ENCODE measurements around the gene PPP5C.
"Not testable (repeated sequence)": the region's sequence is repeated elsewhere in the genome, so short reads cannot be mapped to it uniquely, and the experiment has no call there.

The PPP5C gene, protein sequence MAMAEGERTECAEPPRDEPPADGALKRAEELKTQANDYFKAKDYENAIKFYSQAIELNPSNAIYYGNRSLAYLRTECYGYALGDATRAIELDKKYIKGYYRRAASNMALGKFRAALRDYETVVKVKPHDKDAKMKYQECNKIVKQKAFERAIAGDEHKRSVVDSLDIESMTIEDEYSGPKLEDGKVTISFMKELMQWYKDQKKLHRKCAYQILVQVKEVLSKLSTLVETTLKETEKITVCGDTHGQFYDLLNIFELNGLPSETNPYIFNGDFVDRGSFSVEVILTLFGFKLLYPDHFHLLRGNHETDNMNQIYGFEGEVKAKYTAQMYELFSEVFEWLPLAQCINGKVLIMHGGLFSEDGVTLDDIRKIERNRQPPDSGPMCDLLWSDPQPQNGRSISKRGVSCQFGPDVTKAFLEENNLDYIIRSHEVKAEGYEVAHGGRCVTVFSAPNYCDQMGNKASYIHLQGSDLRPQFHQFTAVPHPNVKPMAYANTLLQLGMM

DNA sequence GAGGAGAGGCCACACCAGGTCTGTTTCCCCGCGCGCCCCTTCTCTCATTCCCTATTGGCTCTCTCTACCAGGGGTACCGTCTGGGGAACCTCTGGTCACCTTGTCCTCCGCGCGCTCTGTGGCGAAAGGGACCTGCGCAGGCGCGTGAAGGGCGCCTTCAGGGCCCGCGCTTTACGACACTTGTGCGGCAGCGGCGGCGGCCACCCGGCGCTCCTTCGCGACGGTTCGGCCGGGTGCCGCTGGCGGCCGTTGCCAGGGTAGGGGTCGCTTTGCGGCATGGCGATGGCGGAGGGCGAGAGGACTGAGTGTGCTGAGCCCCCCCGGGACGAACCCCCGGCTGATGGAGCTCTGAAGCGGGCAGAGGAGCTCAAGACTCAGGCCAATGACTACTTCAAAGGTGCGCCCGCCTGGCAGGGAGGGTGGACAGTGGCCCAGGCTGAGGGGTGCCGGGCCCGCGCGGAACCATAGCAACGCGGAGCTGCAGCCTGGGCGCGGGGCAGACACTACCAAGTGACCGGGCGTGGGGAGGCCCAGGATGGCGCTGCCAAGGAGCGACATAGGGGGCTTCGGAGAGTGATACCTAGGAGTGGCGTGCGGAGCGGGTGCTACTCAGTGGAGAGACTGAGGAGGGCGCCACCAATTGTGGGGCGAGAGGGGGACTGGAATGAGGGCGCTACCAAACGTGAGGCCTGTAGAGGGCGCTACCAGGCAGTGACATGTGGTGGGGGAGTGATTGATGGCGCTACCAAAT is at the start of gene PPP5C:
Gene PPP5C, plus strand, starts transcription at position 267 of the 751 bp plus-strand sequence. Its CDS starts 10 bp downstream, at position 277.
- DNase-seq (ENCODE audit: low read depth, low spot score): peak; percentile 60
- peak within 1 kb of the TSS; percentile 39 for H3K27ac ChIP-seq

DNA sequence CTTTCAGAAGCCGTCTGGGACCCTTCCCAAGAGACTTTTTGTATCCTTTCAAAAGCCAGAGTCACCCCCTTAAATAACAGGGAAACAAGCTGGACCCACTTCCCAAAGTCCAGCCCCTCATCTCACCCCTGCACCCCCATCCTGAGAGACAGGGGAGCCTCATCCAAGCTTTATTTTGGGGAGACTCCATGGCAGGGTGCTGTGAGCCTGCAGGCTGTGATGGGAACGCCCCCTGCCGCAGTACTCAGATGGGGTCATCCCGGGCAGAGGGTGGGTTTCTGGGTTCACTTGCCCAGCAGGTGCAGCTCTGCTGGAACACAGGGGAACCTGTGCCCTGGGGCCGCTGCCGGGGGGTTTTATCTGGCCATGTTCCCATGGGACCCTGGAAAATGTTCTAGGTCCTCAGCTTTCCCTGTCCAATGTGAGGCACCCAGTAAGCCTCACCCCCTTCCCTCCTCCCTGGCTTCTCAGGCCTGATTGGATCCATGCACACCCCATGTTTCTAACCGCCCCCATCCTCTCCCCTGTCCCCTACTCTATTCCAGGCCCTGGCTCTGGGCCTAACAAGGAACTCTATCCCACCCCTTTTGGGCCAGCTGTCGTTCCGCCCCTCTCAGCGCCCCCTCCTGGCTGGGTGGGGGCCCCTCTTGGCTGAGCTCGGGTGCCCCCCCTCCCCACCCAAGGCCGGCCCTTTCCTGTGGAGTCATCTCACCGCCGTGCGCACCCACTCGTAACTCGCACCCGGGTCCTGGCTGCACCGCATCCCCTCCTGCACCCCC is 49.0 kb upstream of the PPP5C start:
- DNase-seq (ENCODE audit: low read depth, low spot score): no peak

DNA sequence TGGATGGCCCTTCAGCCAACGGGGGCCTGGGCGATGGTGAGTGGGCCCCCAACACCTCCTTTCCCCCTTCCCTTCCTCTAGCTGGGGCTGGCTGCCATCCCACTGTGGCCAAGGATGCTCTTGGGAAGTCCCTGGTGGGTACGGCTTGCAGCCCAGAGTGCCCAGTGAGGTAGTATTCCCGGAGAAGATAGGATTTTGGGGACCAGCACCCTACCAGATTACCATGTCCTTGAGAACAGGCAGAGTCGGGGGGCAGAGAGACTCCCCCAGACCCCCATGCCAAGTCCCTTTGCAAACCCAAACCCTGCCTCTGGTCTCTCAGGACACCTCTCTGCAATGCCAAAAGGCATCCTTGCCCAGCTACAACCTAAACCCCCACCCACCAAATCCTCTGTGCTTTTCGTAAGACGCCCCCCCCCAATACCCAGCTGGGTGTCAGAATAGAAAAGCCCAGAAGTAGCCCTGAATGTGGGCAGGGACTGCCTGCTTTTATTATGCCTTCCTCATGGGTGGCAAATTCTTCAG is 48.3 kb upstream of the PPP5C start:
- no peak for DNase-seq (ENCODE audit: low read depth, low spot score)
- H3K27ac ChIP-seq: no peak overlapping the region

More for the DNA sequence above, 49.0 kb upstream of the PPP5C start:
- no peak overlapping the region for H3K27ac ChIP-seq

DNA sequence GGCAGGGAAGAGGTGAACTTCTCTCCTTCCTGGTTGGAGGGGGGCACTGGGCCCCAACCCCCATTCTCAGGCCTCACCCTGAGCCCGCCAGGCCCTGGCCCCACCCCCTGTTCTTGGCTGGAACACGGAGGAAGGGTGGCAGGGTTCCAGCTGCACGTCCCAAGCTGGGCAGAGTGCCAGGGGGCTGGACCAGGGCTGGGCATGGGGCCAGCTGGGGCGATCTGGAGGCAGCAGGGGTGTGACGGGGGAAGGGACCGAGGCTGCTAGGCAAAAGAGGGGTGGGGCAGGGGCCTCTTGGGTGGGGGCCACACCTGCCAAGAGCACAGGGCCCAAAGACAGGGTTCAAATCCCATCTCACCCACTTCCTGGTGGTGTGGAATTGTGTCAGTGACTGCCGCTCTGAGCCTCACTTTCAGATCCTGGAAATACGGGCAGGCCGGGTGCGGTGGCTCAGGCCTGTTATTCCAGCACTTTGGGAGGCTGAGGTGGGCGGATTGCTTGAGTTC is 47.8 kb upstream of the PPP5C start:
- DNase-seq (ENCODE audit: low read depth, low spot score): no peak
- no peak overlapping the region for H3K27ac ChIP-seq

DNA sequence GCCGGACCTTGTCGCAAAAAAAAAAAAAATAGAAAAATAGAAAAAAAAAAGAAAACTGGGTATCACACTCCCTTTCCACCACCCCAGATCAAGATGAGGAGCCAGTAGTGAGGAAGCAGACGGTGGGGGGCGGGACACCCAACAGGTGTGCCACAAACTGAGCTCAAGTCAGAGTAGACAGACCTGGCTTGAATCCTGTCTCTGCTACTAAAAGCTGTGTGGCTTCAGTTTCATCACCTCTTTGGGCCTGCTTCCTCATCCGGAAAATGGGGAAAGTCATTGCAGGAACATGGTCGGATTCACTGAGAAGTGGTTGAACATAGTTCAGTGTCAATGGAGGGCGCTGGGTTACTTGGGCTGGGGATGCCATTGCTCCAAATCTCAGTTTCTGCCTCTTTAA is 47.2 kb upstream of the PPP5C start:
- DNase-seq (ENCODE audit: low read depth, low spot score): no peak
- no peak overlapping the region for H3K27ac ChIP-seq

DNA sequence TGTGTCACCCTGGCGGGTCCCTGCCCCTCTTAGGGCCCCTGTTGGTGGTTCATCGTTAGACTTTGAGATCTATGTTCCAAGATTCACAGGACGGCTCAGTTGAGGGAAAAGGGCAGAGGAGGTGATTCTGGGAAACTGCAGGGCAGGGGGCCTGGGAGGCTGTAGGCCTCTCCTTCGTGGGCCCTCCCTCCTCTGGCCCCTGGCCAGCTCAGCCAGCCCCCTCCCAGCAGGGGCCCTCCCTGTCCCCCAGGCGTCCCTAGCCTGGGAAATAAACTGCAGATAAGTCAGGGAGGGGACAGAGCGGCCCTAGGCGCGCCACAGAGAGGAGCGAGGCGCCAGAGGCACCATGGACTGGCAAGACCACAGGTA is 43.6 kb upstream of the PPP5C start:
- no peak for DNase-seq (ENCODE audit: low read depth, low spot score)
- no peak overlapping the region for H3K27ac ChIP-seq

DNA sequence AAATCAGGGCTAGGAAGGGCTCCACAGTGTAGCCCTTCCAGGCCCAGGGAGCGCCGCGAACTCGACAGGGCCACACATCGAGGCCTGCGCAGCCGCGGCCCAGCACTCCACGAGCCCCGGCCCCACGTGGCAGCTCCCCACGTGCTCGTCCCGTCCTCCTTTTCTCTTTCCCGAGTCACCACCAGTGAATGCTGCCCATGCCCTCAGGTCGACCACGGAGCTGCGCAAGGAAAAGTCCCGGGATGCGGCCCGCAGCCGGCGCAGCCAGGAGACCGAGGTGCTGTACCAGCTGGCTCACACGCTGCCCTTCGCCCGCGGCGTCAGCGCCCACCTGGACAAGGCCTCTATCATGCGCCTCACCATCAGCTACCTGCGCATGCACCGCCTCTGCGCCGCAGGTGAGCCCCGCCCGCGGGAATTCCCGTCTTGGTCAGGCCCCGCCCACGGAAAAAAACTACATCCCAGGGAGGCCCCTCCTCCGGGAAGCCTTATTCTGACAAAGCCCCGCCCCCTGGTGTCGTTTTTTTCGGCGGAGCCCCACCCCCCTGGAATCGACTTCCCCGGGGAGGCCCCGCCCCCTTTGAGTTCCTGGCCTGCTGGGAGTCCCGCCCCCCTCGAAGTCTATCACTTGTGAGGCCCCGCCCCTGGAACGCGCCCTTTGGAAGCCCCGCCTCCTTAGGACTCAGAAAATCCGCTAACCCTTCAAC is 43.0 kb upstream of the PPP5C start:
- DNase-seq (ENCODE audit: low read depth, low spot score): no peak
- H3K27ac ChIP-seq: no peak overlapping the region

DNA sequence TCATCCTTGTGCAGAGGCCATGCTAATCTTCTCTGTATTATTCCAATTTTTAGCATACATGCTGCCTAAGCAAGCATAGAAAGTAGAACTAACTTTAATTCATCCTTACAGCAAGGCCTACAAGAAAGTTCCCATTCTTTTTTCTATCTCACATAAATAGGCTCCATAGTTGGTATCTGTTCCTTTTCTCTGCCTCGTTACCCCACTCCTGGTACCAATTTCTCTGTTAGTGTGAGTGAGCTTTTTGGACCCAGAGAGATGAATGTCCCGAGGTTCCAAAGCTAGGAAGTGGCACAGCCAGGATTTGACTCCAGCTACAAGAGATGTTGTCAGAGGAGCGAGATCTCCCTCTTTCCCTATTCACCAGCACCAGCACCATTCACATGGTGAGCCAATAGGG is 40.4 kb upstream of the PPP5C start:
- DNase-seq (ENCODE audit: low read depth, low spot score): no peak
- no peak overlapping the region for H3K27ac ChIP-seq

DNA sequence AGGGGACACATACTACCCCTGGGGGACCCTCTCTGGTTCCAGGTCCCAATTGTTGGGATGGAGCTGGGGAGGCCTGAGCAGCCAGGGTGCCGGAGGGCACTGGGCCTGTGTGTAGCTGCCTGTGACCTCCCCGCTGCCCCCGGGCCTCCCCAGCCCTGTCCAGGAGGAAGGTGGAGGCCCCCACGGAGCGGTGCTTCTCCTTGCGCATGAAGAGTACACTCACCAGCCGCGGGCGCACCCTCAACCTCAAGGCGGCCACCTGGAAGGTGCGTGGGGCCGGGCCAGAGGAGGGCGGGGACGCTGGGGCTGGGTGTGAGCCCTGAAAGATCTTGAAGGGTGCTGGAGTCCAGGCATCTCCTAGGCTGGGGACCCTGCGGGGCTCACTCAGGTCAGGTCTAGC is 38.4 kb upstream of the PPP5C start:
- DNase-seq (ENCODE audit: low read depth, low spot score): no peak
- H3K27ac ChIP-seq: no peak overlapping the region

DNA sequence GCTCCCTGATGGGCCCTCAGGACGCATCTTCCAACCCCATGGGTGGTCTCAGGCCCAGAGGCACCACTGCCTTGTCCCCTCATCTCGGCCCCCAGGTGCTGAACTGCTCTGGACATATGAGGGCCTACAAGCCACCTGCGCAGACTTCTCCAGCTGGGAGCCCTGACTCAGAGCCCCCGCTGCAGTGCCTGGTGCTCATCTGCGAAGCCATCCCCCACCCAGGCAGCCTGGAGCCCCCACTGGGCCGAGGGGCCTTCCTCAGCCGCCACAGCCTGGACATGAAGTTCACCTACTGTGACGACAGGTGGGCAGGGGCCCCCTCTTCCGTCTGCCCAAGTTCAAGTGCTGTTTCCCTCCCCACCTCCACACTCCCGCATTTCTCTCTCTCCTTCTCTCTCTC is 37.8 kb upstream of the PPP5C start:
- H3K27ac ChIP-seq: no peak overlapping the region
- DNase-seq (ENCODE audit: low read depth, low spot score): no peak

DNA sequence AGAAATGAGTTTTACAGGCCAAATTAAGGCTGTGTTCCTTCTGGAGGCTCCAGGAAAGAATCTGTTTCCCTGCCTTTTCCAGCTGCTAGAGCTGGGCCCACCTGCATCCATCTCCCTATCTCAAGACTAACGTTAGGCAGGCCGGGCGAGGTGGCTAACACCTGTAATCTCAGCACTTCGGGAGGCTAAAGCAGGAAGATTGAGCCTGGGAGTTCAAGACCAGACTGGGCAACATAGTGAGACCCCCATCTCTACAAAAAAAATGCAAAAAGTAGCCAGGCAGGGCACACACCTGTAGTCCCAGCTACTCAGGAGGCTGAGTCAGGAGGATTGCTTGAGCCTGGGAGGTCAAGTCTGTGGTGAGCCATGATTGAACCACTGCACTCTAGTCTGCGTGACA is 35.4 kb upstream of the PPP5C start:
- no peak overlapping the region for H3K27ac ChIP-seq
- no peak for DNase-seq (ENCODE audit: low read depth, low spot score)

DNA sequence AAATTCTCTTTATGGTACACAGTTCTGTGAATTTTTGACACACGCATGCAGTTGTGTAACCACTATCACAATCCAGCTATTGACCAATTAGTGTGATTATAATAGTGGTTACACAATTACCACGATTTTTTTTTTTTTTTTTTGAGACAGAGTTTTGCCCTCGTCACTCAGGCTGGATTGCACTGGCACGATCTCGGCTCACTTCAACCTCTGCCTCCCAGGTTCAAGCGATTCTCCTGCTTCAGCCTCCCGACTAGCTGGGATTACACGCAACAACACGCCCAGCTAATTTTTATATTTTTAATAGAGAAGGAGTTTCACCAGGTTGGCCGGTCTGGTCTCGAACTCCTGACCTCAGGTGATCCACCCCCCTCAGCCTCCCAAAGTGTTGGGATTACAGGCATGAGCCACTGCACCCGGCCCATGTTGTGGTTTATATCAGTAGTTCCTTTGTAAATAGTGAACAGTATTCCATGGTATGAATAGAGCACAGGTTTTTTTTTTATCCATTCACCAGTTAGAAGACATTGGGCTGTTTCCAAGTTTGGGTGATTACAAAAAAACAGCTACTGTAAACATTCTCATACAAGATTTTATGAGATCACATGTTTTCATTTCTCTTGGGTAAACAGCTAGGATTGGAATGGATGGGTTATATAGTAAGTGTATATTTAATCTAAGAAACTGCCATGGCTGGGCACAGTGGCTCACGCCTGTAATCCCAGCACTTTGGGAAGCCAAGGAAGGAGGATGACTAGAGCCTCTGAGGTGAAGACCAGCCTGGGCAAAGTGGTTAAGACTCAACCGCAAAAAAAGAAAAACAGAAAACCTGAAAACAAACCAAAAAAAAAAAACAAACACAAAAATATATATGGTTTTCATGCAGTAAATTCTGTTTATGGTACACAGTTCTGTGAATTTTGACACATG is 33.1 kb upstream of the PPP5C start:
- DNase-seq (ENCODE audit: low read depth, low spot score); H3K27ac ChIP-seq: not testable (repeated sequence)

DNA sequence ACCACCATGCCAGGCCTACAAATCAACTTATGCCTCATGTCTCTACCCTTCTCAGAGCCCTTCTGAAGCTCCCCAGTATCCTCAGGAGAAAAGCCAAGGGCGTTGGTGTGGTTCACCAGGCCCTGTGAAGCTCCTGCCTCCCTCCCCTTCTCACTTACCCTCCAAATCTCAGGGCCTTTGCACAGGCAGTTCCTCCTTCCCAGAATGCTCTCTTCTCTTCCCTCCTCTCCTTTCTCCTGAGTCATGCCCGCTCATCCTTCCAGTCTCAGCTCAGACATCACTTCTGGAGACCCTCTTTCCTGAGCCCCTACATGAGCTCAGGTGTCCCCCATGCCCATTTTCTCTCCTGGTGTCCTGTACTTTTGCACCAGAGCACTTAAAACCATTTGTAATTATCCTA is 29.5 kb upstream of the PPP5C start:
- no peak for DNase-seq (ENCODE audit: low read depth, low spot score)
- H3K27ac ChIP-seq: no peak overlapping the region

DNA sequence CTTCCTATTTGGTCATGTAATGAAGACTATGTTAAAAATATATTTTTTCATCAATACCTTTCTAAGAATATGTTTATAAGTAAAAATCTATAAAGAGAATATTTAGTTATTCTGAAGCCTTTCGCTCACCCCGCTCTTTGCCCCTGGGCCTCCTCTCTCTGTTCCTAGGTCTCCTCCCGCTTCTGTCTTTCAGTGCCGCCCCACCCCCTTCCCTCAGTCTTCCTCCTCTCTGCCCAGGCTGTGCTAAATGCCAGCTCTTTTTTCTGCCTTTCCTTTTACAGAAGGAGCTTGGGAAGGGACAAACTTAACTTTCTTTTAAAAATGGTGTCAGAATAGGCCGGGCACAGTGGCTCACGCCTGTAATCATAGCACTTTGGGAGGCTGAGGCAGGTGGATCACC is 27.3 kb upstream of the PPP5C start:
- no peak for DNase-seq (ENCODE audit: low read depth, low spot score)

DNA sequence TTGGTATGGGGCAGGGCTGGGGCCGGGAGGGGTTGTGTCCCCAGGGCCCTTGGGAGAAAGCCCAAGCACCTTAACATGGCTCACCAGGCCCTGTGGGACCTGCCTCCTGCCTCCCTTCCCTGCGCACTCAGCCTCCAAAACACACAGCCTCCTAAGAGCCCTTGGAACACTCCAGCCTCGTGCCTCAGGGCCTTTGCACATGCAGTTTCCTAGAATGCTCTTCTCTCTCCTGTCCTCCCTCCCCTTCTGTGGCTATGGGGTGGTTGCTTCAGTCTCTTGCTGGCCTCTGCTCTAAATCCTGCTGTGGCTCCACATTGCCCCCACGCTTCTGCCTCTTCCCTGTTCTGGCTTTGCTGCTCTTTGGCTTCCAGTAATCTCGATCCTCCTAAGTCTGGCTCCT is 26.3 kb upstream of the PPP5C start:
- DNase-seq (ENCODE audit: low read depth, low spot score): no peak
- no peak overlapping the region for H3K27ac ChIP-seq

More for the DNA sequence above, 27.3 kb upstream of the PPP5C start:
- no peak overlapping the region for H3K27ac ChIP-seq

DNA sequence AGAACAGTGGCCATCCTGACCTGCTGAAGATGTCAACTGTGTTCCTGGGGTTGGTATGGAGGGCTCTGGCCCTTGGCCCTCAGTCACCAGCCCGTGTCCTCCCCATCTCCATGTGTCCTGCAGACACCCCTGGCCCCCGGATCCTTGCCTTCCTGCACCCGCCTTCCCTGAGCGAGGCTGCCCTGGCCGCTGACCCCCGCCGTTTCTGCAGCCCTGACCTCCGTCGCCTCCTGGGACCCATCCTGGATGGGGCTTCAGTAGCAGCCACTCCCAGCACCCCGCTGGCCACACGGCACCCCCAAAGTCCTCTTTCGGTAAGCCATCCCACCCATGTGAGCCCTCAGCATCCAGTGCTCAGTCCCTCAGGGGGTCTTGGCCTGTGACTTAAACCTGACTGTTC is 25.2 kb upstream of the PPP5C start:
- DNase-seq (ENCODE audit: low read depth, low spot score): no peak
- H3K27ac ChIP-seq: no peak overlapping the region

DNA sequence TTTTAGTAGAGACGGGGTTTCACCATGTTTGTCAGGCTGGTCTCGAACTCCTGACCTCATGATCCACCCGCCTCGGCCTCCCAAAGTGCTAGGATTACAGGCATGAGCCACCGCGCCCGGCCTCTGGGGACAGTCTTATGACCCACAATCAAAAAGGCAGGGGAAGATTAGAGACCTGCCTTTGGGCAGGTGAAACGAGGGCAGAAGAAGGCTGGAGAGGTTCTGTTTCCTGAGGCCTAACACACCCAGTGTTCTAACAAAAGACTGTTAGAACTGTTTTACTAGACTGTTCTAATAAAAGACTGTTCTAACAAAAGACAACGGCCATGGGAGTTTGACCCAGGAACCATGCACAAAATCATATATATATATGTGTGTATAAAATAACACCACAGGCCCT is 23.7 kb upstream of the PPP5C start:
- H3K27ac ChIP-seq; DNase-seq (ENCODE audit: low read depth, low spot score): not testable (repeated sequence)

DNA sequence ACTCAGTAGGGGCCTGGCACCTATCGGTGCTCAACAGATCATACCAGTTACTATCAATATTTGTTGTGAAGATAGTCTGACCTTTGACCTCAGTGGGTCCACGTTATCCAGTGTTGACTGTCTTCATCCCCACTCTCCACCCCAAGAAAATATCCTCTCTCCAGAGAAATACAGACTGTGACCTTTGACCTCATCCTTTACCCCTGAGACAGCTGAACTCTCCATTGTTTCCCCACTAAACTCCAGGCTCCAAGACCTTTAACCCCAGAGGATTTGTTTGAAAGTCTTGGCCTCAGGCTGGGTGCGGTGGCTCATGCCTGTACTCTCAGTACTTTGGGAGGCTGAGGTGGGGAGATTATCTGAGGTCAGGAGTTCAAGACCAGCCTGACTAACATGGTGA is 22.6 kb upstream of the PPP5C start:
- no peak overlapping the region for H3K27ac ChIP-seq
- DNase-seq (ENCODE audit: low read depth, low spot score): no peak

DNA sequence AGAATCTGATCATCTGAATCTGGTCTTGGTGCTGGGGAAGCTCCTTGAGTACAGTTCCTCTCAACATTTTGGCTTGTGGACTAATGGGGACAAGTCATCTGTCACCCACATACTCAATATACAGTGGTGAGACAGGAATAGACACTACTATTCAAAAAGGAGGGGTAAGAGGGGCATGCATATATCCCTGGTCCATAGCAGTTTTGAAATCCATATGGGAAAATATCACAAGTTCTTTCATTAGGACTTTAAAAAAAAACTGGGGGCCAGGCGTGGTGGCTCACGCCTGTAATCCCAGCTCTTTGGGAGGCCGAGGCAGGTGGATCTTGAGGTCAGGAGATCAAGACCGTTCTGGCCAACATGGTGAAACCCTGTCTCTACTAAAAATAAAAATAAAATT is 20.3 kb upstream of the PPP5C start:
- DNase-seq (ENCODE audit: low read depth, low spot score): no peak
- H3K27ac ChIP-seq: no peak overlapping the region
